OCI-LY1 (cell line): ENCODE data around the gene GLI2.

Experiments
- H2AFZ ChIP-seq: fragments of 200-600 bp; sonication (generic), shearing (Covaris generic); 2 replicates; pipeline ENCODE4 v1.6.0; 2014; ENCODE audit warnings: antibody characterized with exemption, mild to moderate bottlenecking, low read length
- H3F3A ChIP-seq: fragments of 200-600 bp; sonication (generic), shearing (Covaris generic); 2 replicates; pipeline ENCODE4 v1.6.0; 2014; ENCODE audit warnings: mild to moderate bottlenecking, antibody characterized with exemption, low read length, moderate library complexity; ENCODE audit not compliant: insufficient read depth
- H3K27ac ChIP-seq: fragments of 200-600 bp; sonication (generic); 2 replicates; pipeline ENCODE4 v1.5.1; 2014; ENCODE audit warnings: low read length, mixed run types, mild to moderate bottlenecking, low read depth; ENCODE audit not compliant: poor library complexity, severe bottlenecking
- H3K27me3 ChIP-seq: fragments of 200-600 bp; sonication (generic); 2 replicates; pipeline ENCODE4 v1.6.0; 2014; ENCODE audit warnings: antibody characterized with exemption, mild to moderate bottlenecking, low read length, moderate library complexity; ENCODE audit not compliant: insufficient read depth
- H3K36me3 ChIP-seq: fragments of 200-600 bp; sonication (generic); 2 replicates; pipeline ENCODE4 v1.6.1; 2014; ENCODE audit warnings: mild to moderate bottlenecking, antibody characterized with exemption, low read length, moderate library complexity, mixed read lengths; ENCODE audit not compliant: insufficient read depth
- H3K4me1 ChIP-seq: fragments of 200-600 bp; sonication (generic); 2 replicates; pipeline ENCODE4 v1.5.1; 2014; ENCODE audit warnings: mild to moderate bottlenecking, low read length, moderate library complexity; ENCODE audit not compliant: insufficient read depth, severe bottlenecking
- H3K4me2 ChIP-seq: fragments of 200-600 bp; sonication (generic), shearing (Covaris generic); 2 replicates; pipeline ENCODE4 v1.6.1; 2014; ENCODE audit warnings: low read length
- H3K4me3 ChIP-seq: fragments of 200-600 bp; sonication (generic); 2 replicates; pipeline ENCODE4 v1.5.1; 2014; ENCODE audit warnings: low read length, low read depth, mild to moderate bottlenecking, mixed read lengths; ENCODE audit not compliant: poor library complexity, severe bottlenecking
- H3K79me2 ChIP-seq: fragments of 200-600 bp; shearing (Covaris generic); 2 replicates; pipeline ENCODE4 v1.6.1; 2016; ENCODE audit warnings: mixed run types, low read length, mixed read lengths; ENCODE audit not compliant: insufficient read depth
- H3K9ac ChIP-seq: fragments of 200-600 bp; sonication (generic), shearing (Covaris generic); 2 replicates; pipeline ENCODE4 v1.6.1; 2014; ENCODE audit warnings: mild to moderate bottlenecking, low read length, mixed read lengths
- H3K9me2 ChIP-seq: fragments of 200-600 bp; sonication (generic), shearing (Covaris generic); 2 replicates; pipeline ENCODE4 v1.6.1; 2014; ENCODE audit warnings: low read depth, mild to moderate bottlenecking, low read length, mixed read lengths
- H3K9me3 ChIP-seq: fragments of 200-600 bp; shearing (Covaris generic); 2 replicates; pipeline ENCODE4 v1.6.1; 2014; ENCODE audit warnings: low read length, mixed read lengths
- H4K20me1 ChIP-seq: fragments of 200-600 bp; sonication (generic), shearing (Covaris generic); 2 replicates; pipeline ENCODE4 v1.6.0; 2016; ENCODE audit warnings: mild to moderate bottlenecking, low read length; ENCODE audit not compliant: insufficient read depth
- CTCF ChIP-seq: fragments of 200-600 bp; sonication (generic), shearing (Covaris generic); IDR thresholded peaks from 2 replicates; pipeline ENCODE4 v1.5.1; 2017; ENCODE audit warnings: mild to moderate bottlenecking, antibody characterized with exemption, low read length, moderate library complexity, mixed read lengths
- EZH2 ChIP-seq: fragments of 200-600 bp; sonication (generic), shearing (Covaris generic); IDR thresholded peaks from 2 replicates; pipeline ENCODE4 v1.8.0; 2017; ENCODE audit warnings: borderline replicate concordance, mixed run types, mild to moderate bottlenecking, antibody characterized with exemption, low read length, moderate library complexity, mixed read lengths

Gene GLI2

GRCh38 chr2:120711694-120712093 is 24.0 kb upstream of the GLI2 start:
- H3K36me3 ChIP-seq = no peaks in the 10 kb centered on the region
- TF ChIP-seq CTCF (no peak), EZH2 (no peak)
- H3K27me3 ChIP-seq = no peaks in the 10 kb centered on the region; the same call in 1 of the 2 replicates
- no peak overlapping the region for H3K4me3 ChIP-seq
- no peaks in the 10 kb centered on the region for H3K4me1 ChIP-seq
- no peak overlapping the region for H2AFZ ChIP-seq
- no peaks in the 10 kb centered on the region for H3K79me2 ChIP-seq
- no peaks in the 10 kb centered on the region for H3F3A ChIP-seq
- H3K9me2 ChIP-seq = no peaks in the 10 kb centered on the region
- no peak overlapping the region for H3K9ac ChIP-seq
- no peak overlapping the region for H3K27ac ChIP-seq
- no peaks in the 10 kb centered on the region for H4K20me1 ChIP-seq
- H3K9me3 ChIP-seq = no peaks in the 10 kb centered on the region
- H3K4me2 ChIP-seq = no peak overlapping the region

- Histone ChIP-seq H3F3A (no peaks in the 10 kb centered on the region), H3K27me3 (no peaks in the 10 kb centered on the region; the same call in 1 of the 2 replicates), H3K4me2 (no peak overlapping the region)
These were observed 23.4 kb upstream of the GLI2 start for GRCh38 chr2:120712180-120712681.

GRCh38 chr2:120715353-120715752 is 20.3 kb upstream of the GLI2 start:
- Histone ChIP-seq H3K79me2 (no peaks in the 10 kb centered on the region), H2AFZ (no peak overlapping the region), H3F3A (no peaks in the 10 kb centered on the region), H3K9ac (no peak overlapping the region), H3K4me3 (no peak overlapping the region), H3K27me3 (no peaks in the 10 kb centered on the region; the same call in 1 of the 2 replicates), H3K27ac (no peak overlapping the region), H3K4me1 (no peaks in the 10 kb centered on the region), H3K9me2 (no peaks in the 10 kb centered on the region), H3K36me3 (no peaks in the 10 kb centered on the region), H4K20me1 (no peaks in the 10 kb centered on the region), H3K9me3 (no peaks in the 10 kb centered on the region), H3K4me2 (no peak overlapping the region)
- TF ChIP-seq CTCF = no peak
- no peak for TF ChIP-seq EZH2

More at GRCh38 chr2:120712180-120712681, 23.4 kb upstream of the GLI2 start:
- Histone ChIP-seq H4K20me1 (no peaks in the 10 kb centered on the region), H3K27ac (no peak overlapping the region), H3K4me1 (no peaks in the 10 kb centered on the region), H3K36me3 (no peaks in the 10 kb centered on the region), H3K9me2 (no peaks in the 10 kb centered on the region), H3K9me3 (no peaks in the 10 kb centered on the region), H3K79me2 (no peaks in the 10 kb centered on the region), H3K9ac (no peak overlapping the region), H2AFZ (no peak overlapping the region), H3K4me3 (no peak overlapping the region)
- no peak for TF ChIP-seq EZH2
- TF ChIP-seq CTCF = no peak
